AG08395 (cell line): Measurements from ENCODE around the gene FOXP4.

Experiments used
- DNase-seq: peaks from one replicate; pipeline ENCODE4 v3.0.0; 2012; ENCODE audit warnings: mixed read lengths, low spot score

Gene FOXP4

GRCh38 chr6:41625442-41625841 lies 79.3 kb downstream of the FOXP4 start:
- DNase-seq, result no peak

DNA sequence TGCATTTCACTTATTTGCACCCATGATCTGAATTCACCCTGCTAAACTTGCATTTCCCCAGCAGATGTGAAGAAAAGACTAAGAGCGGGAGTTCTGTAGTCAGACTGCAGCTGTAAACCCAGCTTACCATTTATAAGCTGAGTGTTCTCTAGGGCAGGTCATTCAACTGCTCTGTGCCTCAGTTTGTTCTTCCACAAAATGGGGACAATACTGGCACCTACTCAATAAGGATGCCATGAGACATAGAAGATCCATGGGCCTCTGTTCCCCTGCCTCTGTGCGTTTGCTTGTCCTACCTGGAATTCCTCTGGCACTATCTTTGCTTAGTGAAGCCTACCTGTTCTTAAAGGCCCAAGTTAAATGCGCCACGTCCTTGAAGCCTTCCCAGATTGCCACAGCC lies 79.8 kb downstream of the FOXP4 start:
- DNase-seq, result no peak

DNA sequence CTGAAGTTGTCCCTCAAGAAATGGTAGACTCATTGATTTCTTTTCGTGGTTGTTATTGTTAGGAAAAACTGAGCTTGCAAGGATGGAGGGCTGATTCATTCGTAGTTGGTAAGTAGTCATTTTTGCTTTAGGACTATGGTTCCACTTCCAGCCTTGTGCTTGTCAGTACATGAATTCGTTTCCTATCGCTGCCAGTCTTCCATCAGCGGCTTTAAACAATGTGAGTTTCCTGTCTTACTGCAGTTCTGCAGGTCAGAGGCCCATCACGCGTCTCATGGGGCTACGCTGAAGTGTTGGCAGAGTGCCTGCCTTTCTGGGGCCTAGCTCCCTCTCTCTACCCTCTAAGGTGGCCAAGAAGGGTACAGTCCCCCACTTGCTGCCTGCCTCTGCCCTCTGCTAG lies 80.7 kb downstream of the FOXP4 start:
- DNase-seq, result no peak

- no peak for DNase-seq
Measured at GRCh38 chr6:41629128-41629527, 82.9 kb downstream of the FOXP4 start.

- no peak for DNase-seq
Measured at GRCh38 chr6:41630069-41630468, 83.9 kb downstream of the FOXP4 start.

DNA sequence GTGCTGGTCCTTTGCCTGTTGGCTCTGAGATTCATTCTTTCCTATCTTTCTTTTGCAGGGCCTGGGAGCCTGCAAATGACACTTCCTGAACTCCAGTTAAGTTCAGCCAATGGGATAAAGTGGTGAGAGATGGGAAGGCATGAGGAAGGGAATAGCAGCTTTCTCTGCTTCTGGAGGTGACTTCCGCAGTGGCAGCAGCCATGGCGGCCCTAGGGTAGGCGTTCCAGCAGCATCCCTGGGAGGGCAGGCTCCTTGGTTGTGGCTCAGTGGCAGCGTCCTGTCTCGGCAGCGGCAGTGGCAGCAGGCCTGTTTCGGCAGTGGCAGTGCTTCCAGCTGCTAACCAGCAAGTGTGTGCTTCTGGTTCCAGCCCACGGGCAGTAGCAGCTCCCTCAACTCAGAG lies 84.8 kb downstream of the FOXP4 start:
- DNase-seq, result no peak

- no peak for DNase-seq
Measured at GRCh38 chr6:41633056-41633634, 87.0 kb downstream of the FOXP4 start.

GRCh38 chr6:41634657-41635056 lies 88.5 kb downstream of the FOXP4 start:
- no peak for DNase-seq

DNA sequence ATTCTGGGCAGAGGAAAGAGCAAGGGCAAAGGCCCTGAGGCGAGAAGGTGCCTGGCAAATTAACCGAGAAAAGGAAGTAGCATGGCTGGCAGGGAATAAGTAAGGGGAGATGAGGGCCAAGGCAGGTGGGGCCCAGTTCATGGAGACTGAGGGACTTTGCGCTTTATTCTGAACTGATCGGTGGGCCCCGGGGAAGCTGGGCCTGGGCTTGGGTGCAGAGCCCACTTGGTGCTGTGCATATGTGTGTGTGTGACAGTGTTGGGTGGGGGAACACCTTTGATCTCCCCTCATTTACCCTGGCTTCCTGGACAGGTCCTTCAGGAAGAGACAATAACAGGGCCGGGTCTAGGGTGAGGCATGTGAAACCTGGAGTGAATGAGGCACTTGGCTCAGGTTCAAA lies 89.2 kb downstream of the FOXP4 start:
- no peak for DNase-seq

DNA sequence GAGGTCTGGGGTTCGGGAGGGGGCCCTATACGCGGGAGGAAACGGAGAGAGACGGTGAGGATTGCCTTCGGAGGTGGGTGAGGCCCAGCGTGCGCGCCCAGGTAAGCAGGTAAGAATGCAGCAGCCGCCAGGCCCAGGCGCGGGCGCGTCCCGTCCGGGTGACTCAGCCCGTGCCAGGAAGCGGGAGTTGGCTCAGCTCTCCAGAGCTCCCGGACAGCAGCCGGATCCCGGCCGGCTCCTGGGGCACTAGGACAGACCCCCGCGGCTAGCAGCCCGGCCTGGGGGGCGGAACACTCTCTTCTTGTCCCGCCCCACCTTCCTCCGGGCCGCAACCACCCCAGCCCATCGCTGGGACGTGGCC lies 90.6 kb downstream of the FOXP4 start:
- DNase-seq, result no peak

- DNase-seq, result no peak
Measured at GRCh38 chr6:41637194-41638001, 91.2 kb downstream of the FOXP4 start.

DNA sequence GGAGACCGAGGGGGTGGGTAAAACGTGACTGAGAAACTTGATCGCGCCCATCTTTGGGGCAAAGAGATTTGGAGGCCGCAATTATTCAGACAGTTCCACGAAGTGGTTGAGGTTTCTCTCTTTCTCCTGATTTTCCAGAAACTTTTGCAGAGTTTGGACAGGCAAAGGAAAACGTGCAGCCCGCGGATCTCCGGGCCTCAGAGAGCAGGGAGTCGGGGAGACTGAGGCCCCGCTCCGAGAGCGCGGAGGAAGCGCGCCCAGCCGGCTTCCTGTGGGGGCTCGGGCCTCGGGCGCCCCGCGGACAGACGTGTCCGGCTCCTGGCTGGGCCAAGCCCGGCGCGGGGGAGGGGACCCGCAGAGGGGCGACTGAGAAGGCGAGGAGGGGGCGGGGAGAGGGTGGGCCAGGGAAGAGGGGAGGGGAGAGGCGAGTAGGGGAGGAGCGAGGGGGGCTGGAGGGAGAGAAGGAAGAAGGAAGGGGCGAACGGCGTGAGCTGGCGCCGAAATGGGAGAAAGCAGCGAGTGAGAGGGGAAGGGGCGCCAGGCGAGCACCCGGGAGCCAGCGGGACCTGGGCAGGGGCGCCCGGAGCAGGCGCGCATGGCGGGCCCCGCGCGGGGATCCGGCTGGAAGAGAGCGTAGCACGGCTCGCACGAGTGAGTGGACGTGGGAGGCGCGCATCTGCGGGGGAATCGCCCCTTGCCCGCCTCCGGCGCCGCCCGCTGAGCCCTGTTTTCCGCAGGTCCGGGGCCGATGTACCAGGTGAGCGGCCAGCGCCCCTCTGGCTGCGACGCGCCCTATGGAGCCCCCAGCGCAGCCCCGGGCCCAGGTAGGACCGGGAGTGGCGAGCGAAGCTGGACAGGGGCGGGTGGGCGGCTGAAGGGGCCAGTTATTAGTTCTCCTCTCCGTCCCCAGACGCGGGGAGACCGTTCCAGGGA lies 92.1 kb downstream of the FOXP4 start, which contains the start of gene MDFI:
MDFI (plus strand) TSS at position 467 of the 933 bp plus-strand sequence; CDS start at position 749, 282 bp downstream.
- no peak for DNase-seq

GRCh38 chr6:41638935-41639808 lies 93.0 kb downstream of the FOXP4 start:
- DNase-seq, result no peak

DNA sequence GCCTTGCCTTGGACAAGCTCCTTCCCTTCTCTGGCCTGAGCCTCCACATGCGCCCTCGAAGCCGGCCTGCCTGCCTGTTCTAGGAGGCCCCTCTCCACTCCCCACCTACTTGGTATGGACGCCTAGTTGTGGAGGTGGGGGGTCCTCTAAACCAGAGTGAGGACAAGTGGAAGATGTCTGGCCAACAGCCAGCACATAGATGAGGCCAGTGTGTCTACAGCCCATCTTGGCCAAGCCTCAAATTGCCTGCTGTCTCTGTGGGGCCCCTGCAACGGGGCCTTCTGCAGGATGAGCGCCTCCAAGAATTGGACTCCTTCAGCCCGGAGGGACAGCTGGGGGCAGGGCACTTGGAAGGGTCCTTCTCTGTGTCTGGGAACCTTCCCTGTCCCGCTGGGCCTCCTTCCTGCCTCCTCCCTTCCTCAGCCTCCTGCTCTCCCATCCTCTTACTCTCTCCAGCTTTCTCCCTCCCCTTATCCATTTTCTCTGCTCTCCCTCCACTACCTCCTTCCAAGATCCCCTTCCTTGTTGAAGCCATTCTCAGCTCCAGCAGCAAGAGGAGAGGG lies 93.7 kb downstream of the FOXP4 start:
- DNase-seq, result no peak

DNA sequence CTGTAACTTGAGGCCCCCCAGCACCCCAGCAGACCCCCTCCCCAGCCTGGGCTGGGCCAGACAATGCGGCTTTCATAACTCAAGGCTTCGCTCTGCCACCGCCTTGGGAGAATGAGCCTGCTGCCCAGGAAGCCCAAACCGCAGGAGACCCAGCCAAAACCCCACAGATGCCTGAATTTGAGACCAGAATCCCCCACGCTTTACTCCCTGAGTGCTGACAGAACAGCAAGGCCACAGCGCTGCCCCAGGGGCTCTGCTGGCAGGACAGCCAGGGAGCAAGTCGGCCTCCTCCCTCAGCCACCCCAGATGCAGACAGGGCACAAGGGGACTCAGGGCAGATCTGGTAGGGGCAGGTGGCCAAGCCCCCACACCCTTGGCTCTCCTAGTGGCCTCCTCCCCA lies 94.2 kb downstream of the FOXP4 start:
- DNase-seq, result no peak

- no peak for DNase-seq
Measured at GRCh38 chr6:41641352-41641925, 95.3 kb downstream of the FOXP4 start.

GRCh38 chr6:41642090-41642959 lies 96.1 kb downstream of the FOXP4 start:
- DNase-seq, result no peak

DNA sequence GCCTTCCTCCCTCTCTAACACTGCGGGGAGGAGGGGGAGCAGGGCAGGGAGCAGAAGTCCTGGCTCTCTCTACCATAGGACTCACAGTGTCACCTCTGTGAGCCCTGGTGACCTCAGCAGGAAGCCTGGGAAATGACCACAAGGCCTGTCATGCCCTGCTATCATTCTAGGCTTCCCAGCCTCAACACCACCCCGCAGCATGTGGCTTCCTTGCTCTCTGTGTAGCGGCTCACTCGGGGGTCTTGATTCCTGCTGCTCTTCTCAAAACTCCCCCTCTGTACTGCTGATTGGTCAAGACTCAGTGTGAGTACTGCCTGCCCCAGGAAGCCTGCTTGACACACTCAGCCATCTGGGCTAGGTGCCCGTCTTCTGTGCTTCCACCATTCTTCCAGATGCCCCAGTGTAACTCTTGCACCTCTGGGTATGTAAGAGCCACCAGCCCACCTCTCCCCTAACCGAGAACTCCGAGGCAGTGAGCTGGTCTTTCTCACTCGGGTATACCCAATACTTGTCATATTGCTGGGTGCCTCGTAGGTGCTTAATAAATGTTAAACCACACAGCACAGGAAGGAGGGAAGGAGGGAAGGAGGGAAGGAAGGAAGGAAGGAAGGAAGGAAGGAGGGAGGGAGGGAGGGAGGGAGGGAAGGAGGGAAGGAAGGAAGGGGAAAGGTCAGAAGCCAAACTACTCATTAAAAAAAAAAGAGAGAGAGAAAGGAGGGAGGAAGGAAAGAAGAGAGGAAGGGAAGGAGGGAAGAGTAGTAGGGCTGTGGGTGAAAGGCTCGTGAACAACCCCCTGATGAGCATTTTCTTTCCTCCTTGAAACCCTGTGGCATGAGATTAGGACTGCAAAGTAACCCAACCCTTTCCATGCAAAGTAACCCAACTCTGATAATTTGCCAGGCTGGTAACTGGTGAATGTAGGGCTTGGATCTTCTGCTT lies 97.0 kb downstream of the FOXP4 start:
- no peak for DNase-seq

GRCh38 chr6:41643899-41644269 lies 97.7 kb downstream of the FOXP4 start:
- DNase-seq, result no peak
